Prostate gland (tissue), 2 donors: Measurements from ENCODE around the gene DENND1B. TPM values are rescaled to one million over a fixed set of nuclear protein-coding genes. Genes with fewer than 3 reads are reported as not detected.
"Not testable (repeated sequence)": the region's sequence is repeated elsewhere in the genome, so short reads cannot be mapped to it uniquely, and the experiment has no call there.

Experiments
- DNase-seq: peaks from one replicate; pipeline ENCODE4 v3.0.0-alpha.2; 2019; ENCODE audit warnings: low spot score
- H3K27ac ChIP-seq, 2 donors: fragments of 200-600 bp; sonication (generic); 2 replicates each; pipeline ENCODE4 v1.5.1; 2017 to 2019
- H3K27me3 ChIP-seq: fragments of 200-600 bp; sonication (generic); replicated peaks from 2 replicates; pipeline ENCODE4 v1.5.1; 2019; ENCODE audit not compliant: insufficient read depth
- H3K36me3 ChIP-seq, 2 donors: fragments of 200-600 bp; sonication (generic); 1 replicate in 1 of 2; 2 replicates in 1 of 2; pipeline versions ENCODE4 v1.5.1 to v1.8.1; 2017 to 2019
- H3K4me1 ChIP-seq: fragments of 200-600 bp; sonication (generic); replicated peaks from 2 replicates; pipeline ENCODE4 v1.5.1; 2019
- H3K4me3 ChIP-seq, 2 donors: fragments of 200-600 bp; sonication (generic); 2 replicates each; pipeline ENCODE4 v1.5.1; 2017 to 2019
- H3K9me3 ChIP-seq: fragments of 200-600 bp; sonication (generic); 2 replicates; pipeline ENCODE4 v1.5.1; 2017
- CTCF ChIP-seq, 4 experiments: fragments of 200-600 bp in 2 of 4; fragments of 450-650 bp in 2 of 4; sonication (generic) in 2 of 4; IDR thresholded peaks; 1 replicate in 3 of 4; 2 replicates in 1 of 4; pipeline ENCODE4 v1.5.1; 2016 to 2019; ENCODE audit warnings: antibody characterized with exemption in 4 of 4, mild to moderate bottlenecking in 2 of 4, moderate library complexity in 2 of 4
- POLR2A ChIP-seq: fragments of 450-650 bp; IDR thresholded peaks from one replicate; pipeline ENCODE4 v1.6.1; 2016; ENCODE audit warnings: antibody characterized with exemption, mild to moderate bottlenecking
- POLR2AphosphoS5 ChIP-seq: sonication (generic); formaldehyde crosslinking; IDR thresholded peaks from one replicate; pipeline ENCODE4 v1.6.1; 2017; ENCODE audit warnings: antibody characterized with exemption
- WGBS: methylation state at CpG from one replicate; pipeline ENCODE4 v1.1.5; 2018; 5-methylcytosine and 5-hydroxymethylcytosine counted together
- intact Hi-C: fragments of 100-400 bp; cut with DNase I; formaldehyde crosslinking; loops from one replicate; pipeline ENCODE4 v1.14.2; 2022
- total RNA-seq, 2 donors: library from RNA; depleted of rRNA; stranded (reverse); fragments of >200 nt; gene quantifications; one replicate each; pipeline ENCODE4 v1.1.0, GENCODE V29; 2016

DENND1B gene
- total RNA-seq, 2 donors from 2014 or later, result 13.5 to 14.1 TPM

GRCh38 chr1:197706601-197707000 lies 68.7 kb downstream of the DENND1B start:
- no peaks in the 10 kb centered on the region for H3K27me3 ChIP-seq
- H3K27ac ChIP-seq, result no peak overlapping the region
- TF ChIP-seq POLR2AphosphoS5 (no peak), CTCF (IDR thresholded peaks at IDR 0.05) (no peak), POLR2A (no peak)
- intact Hi-C loops, result no loop called here
- WGBS, result 94% methylated on average over 1 of the region's 1 CpG
- H3K4me3 ChIP-seq, result no peak overlapping the region
- H3K9me3 ChIP-seq, result no peaks in the 10 kb centered on the region
- no peak for DNase-seq
- H3K36me3 ChIP-seq, result no peaks in the 10 kb centered on the region
- H3K4me1 ChIP-seq, result no peaks in the 10 kb centered on the region

- 97% methylated on average over 3 of the region's 3 CpGs for WGBS
- intact Hi-C loops, result no loop called here
- H3K4me3 ChIP-seq, result no peak overlapping the region
- no peak for TF ChIP-seq POLR2AphosphoS5
- no peak for TF ChIP-seq POLR2A
- TF ChIP-seq CTCF (IDR thresholded peaks at IDR 0.05), result no peak
- H3K36me3 ChIP-seq, result no peaks in the 10 kb centered on the region
- no peak overlapping the region for H3K27ac ChIP-seq
- no peaks in the 10 kb centered on the region for H3K4me1 ChIP-seq
- no peaks in the 10 kb centered on the region for H3K9me3 ChIP-seq
- no peaks in the 10 kb centered on the region for H3K27me3 ChIP-seq
- no peak for DNase-seq
Measured at GRCh38 chr1:197705941-197706340, 69.3 kb downstream of the DENND1B start.

GRCh38 chr1:197700688-197701087 lies 74.6 kb downstream of the DENND1B start:
- WGBS, result 81% methylated on average over 4 of the region's 4 CpGs
- intact Hi-C loops, H3K27me3 ChIP-seq, H3K9me3 ChIP-seq, H3K27ac ChIP-seq, H3K4me1 ChIP-seq, H3K36me3 ChIP-seq, H3K4me3 ChIP-seq, DNase-seq: not testable (repeated sequence)

- 83% methylated on average over 2 of the region's 2 CpGs for WGBS
- TF ChIP-seq POLR2AphosphoS5 (no peak), POLR2A (no peak), CTCF (IDR thresholded peaks at IDR 0.05) (no peak)
- DNase-seq, result no peak
Measured at GRCh38 chr1:197696372-197696771, 78.9 kb downstream of the DENND1B start.

GRCh38 chr1:197695961-197696360 lies 79.3 kb downstream of the DENND1B start:
- H3K4me1 ChIP-seq, result no peaks in the 10 kb centered on the region
- no peaks in the 10 kb centered on the region for H3K27me3 ChIP-seq
- no peaks in the 10 kb centered on the region for H3K9me3 ChIP-seq
- DNase-seq, result no peak
- TF ChIP-seq POLR2AphosphoS5, result no peak
- no peak for TF ChIP-seq POLR2A
- no peak for TF ChIP-seq CTCF (IDR thresholded peaks at IDR 0.05)
- no peaks in the 10 kb centered on the region for H3K36me3 ChIP-seq
- no peak overlapping the region for H3K4me3 ChIP-seq
- intact Hi-C loops, result no loop called here
- H3K27ac ChIP-seq, result no peak overlapping the region

More at GRCh38 chr1:197696372-197696771, 78.9 kb downstream of the DENND1B start:
- Histone ChIP-seq H3K27ac (no peak overlapping the region), H3K9me3 (no peaks in the 10 kb centered on the region), H3K27me3 (no peaks in the 10 kb centered on the region), H3K4me3 (no peak overlapping the region), H3K36me3 (no peaks in the 10 kb centered on the region), H3K4me1 (no peaks in the 10 kb centered on the region)
- intact Hi-C loops, result no loop called here
